ENCODE data around the gene CLEC2L. TPM values are rescaled to one million over a fixed set of nuclear protein-coding genes. Genes with fewer than 3 reads are reported as not detected.

CLEC2L gene
- total and polyA plus RNA-seq, 2 experiments from 2014 or later: not detected

DNA sequence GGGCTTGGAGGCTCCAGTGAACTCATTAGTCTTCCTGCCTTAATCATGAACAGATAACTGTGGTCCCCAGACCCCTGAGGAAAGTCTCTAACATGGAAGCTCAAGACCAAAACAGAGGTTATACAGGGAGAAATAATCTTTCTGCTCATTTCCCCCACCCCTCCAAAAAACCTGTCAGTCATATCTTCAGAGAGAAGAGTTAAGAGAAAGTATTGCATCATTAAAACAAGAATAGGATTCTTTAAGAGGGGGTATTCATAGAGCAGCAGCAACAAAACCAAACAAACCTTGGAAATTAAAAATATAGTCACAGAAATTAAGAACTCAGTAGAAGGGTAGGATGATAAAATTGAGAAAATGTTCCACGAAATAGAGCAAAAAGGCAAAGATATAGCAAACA, 7.6 kb downstream of the CLEC2L start:
- TF ChIP-seq CREB1 (CRISPR knock-in tag; IDR thresholded peaks at IDR 0.05; ENCODE audit: low read depth) (no peak), EZH2phosphoT487 (IDR thresholded peaks at IDR 0.05; ENCODE audit: unreplicated experiment) (no peak), JUNB (IDR thresholded peaks at IDR 0.05; ENCODE audit: unreplicated experiment) (no peak), EZH2 (IDR thresholded peaks at IDR 0.05; ENCODE audit: low read depth, unreplicated experiment) (no peak), NANOG (IDR thresholded peaks at IDR 0.05; ENCODE audit: borderline replicate concordance) (no peak), POLR2AphosphoS5 (IDR thresholded peaks at IDR 0.05; ENCODE audit: low read depth) (no peak), STAT1 (IDR thresholded peaks at IDR 0.05; ENCODE audit: unreplicated experiment) (no peak), ZNF114 (CRISPR knock-in tag; IDR thresholded peaks at IDR 0.05) (no peak), ZNF331 (CRISPR knock-in tag; IDR thresholded peaks at IDR 0.05; ENCODE audit: low read depth) (no peak)
- TF ChIP-seq, protein P1, sequence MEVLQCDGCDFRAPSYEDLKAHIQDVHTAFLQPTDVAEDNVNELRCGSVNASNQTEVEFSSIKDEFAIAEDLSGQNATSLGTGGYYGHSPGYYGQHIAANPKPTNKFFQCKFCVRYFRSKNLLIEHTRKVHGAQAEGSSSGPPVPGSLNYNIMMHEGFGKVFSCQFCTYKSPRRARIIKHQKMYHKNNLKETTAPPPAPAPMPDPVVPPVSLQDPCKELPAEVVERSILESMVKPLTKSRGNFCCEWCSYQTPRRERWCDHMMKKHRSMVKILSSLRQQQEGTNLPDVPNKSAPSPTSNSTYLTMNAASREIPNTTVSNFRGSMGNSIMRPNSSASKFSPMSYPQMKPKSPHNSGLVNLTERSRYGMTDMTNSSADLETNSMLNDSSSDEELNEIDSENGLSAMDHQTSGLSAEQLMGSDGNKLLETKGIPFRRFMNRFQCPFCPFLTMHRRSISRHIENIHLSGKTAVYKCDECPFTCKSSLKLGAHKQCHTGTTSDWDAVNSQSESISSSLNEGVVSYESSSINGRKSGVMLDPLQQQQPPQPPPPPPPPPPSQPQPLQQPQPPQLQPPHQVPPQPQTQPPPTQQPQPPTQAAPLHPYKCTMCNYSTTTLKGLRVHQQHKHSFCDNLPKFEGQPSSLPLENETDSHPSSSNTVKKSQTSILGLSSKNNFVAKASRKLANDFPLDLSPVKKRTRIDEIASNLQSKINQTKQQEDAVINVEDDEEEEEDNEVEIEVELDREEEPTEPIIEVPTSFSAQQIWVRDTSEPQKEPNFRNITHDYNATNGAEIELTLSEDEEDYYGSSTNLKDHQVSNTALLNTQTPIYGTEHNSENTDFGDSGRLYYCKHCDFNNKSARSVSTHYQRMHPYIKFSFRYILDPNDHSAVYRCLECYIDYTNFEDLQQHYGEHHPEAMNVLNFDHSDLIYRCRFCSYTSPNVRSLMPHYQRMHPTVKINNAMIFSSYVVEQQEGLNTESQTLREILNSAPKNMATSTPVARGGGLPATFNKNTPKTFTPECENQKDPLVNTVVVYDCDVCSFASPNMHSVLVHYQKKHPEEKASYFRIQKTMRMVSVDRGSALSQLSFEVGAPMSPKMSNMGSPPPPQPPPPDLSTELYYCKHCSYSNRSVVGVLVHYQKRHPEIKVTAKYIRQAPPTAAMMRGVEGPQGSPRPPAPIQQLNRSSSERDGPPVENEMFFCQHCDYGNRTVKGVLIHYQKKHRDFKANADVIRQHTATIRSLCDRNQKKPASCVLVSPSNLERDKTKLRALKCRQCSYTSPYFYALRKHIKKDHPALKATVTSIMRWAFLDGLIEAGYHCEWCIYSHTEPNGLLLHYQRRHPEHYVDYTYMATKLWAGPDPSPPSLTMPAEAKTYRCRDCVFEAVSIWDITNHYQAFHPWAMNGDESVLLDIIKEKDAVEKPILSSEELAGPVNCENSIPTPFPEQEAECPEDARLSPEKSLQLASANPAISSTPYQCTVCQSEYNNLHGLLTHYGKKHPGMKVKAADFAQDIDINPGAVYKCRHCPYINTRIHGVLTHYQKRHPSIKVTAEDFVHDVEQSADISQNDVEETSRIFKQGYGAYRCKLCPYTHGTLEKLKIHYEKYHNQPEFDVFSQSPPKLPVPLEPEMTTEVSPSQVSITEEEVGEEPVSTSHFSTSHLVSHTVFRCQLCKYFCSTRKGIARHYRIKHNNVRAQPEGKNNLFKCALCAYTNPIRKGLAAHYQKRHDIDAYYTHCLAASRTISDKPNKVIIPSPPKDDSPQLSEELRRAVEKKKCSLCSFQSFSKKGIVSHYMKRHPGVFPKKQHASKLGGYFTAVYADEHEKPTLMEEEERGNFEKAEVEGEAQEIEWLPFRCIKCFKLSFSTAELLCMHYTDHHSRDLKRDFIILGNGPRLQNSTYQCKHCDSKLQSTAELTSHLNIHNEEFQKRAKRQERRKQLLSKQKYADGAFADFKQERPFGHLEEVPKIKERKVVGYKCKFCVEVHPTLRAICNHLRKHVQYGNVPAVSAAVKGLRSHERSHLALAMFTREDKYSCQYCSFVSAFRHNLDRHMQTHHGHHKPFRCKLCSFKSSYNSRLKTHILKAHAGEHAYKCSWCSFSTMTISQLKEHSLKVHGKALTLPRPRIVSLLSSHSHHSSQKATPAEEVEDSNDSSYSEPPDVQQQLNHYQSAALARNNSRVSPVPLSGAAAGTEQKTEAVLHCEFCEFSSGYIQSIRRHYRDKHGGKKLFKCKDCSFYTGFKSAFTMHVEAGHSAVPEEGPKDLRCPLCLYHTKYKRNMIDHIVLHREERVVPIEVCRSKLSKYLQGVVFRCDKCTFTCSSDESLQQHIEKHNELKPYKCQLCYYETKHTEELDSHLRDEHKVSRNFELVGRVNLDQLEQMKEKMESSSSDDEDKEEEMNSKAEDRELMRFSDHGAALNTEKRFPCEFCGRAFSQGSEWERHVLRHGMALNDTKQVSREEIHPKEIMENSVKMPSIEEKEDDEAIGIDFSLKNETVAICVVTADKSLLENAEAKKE (CRISPR knock-in tag; IDR thresholded peaks at IDR 0.05): no peak
- TF ChIP-seq, protein P2, sequence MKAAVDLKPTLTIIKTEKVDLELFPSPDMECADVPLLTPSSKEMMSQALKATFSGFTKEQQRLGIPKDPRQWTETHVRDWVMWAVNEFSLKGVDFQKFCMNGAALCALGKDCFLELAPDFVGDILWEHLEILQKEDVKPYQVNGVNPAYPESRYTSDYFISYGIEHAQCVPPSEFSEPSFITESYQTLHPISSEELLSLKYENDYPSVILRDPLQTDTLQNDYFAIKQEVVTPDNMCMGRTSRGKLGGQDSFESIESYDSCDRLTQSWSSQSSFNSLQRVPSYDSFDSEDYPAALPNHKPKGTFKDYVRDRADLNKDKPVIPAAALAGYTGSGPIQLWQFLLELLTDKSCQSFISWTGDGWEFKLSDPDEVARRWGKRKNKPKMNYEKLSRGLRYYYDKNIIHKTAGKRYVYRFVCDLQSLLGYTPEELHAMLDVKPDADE (IDR thresholded peaks at IDR 0.05): no peak
- TF ChIP-seq, protein P3, sequence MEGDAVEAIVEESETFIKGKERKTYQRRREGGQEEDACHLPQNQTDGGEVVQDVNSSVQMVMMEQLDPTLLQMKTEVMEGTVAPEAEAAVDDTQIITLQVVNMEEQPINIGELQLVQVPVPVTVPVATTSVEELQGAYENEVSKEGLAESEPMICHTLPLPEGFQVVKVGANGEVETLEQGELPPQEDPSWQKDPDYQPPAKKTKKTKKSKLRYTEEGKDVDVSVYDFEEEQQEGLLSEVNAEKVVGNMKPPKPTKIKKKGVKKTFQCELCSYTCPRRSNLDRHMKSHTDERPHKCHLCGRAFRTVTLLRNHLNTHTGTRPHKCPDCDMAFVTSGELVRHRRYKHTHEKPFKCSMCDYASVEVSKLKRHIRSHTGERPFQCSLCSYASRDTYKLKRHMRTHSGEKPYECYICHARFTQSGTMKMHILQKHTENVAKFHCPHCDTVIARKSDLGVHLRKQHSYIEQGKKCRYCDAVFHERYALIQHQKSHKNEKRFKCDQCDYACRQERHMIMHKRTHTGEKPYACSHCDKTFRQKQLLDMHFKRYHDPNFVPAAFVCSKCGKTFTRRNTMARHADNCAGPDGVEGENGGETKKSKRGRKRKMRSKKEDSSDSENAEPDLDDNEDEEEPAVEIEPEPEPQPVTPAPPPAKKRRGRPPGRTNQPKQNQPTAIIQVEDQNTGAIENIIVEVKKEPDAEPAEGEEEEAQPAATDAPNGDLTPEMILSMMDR (conservative IDR thresholded peaks at IDR 0.05; ENCODE audit: low read depth in 2 of 2): no peak
- TF ChIP-seq, protein P4, sequence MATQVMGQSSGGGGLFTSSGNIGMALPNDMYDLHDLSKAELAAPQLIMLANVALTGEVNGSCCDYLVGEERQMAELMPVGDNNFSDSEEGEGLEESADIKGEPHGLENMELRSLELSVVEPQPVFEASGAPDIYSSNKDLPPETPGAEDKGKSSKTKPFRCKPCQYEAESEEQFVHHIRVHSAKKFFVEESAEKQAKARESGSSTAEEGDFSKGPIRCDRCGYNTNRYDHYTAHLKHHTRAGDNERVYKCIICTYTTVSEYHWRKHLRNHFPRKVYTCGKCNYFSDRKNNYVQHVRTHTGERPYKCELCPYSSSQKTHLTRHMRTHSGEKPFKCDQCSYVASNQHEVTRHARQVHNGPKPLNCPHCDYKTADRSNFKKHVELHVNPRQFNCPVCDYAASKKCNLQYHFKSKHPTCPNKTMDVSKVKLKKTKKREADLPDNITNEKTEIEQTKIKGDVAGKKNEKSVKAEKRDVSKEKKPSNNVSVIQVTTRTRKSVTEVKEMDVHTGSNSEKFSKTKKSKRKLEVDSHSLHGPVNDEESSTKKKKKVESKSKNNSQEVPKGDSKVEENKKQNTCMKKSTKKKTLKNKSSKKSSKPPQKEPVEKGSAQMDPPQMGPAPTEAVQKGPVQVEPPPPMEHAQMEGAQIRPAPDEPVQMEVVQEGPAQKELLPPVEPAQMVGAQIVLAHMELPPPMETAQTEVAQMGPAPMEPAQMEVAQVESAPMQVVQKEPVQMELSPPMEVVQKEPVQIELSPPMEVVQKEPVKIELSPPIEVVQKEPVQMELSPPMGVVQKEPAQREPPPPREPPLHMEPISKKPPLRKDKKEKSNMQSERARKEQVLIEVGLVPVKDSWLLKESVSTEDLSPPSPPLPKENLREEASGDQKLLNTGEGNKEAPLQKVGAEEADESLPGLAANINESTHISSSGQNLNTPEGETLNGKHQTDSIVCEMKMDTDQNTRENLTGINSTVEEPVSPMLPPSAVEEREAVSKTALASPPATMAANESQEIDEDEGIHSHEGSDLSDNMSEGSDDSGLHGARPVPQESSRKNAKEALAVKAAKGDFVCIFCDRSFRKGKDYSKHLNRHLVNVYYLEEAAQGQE (IDR thresholded peaks at IDR 0.05; ENCODE audit: unreplicated experiment): no peak
- no peak overlapping the region for H3K27ac Mint-ChIP-seq
- no peak overlapping the region for H3K4me3 Mint-ChIP-seq
- 0 out of 2 replicates have a peak, but pooled peaks cover 3% of the 10 kb centered on the region for H3K9me2 ChIP-seq (ENCODE audit: insufficient read depth)
- H3K4me3 ChIP-seq: no peak overlapping the region
- H3K4me1 ChIP-seq (ENCODE audit: insufficient read depth): no peaks in the 10 kb centered on the region
- H3K4me1 Mint-ChIP-seq: 0 out of 3 replicates have a peak, but pooled peaks cover 2% of the 10 kb centered on the region
- no peaks in the 10 kb centered on the region for H3K36me3 ChIP-seq (ENCODE audit: insufficient read depth)
- no peak overlapping the region for H2AFZ ChIP-seq
- no peak overlapping the region for H3K4me2 ChIP-seq
- no peaks in the 10 kb centered on the region for H3K79me2 ChIP-seq (replicated peaks; ENCODE audit: insufficient read depth)
- no peaks in the 10 kb centered on the region for H3K36me3 Mint-ChIP-seq (ENCODE audit: low read depth)
- no peaks in the 10 kb centered on the region for H4K20me1 ChIP-seq (replicated peaks; ENCODE audit: insufficient read depth)
- H3K27ac ChIP-seq (ENCODE audit: low read depth): no peak overlapping the region
- H3K27me3 Mint-ChIP-seq (ENCODE audit: insufficient read depth, low read depth, poor library complexity): peaks cover 7% of the 10 kb centered on the region
- no peaks in the 10 kb centered on the region for H3F3A ChIP-seq (replicated peaks; ENCODE audit: low read depth)
- H3K9me3 Mint-ChIP-seq: no peaks in the 10 kb centered on the region
- no peak for DNase-seq (ENCODE audit: low spot score)
- H3K27me3 ChIP-seq (ENCODE audit: insufficient read depth): no peaks in the 10 kb centered on the region
- ATAC-seq: no peak

All from GM23338 (cell line).